SK-N-SH (cell line): Measurements from ENCODE around the gene PBLD. TPM values are rescaled to one million over a fixed set of nuclear protein-coding genes. Genes with fewer than 3 reads are reported as not detected.

Experiments used
- CTCF ChIA-PET: fragments of 300-600, 350-600 bp; formaldehyde crosslinking; extraction: SDS; loops from one replicate; lab custom pipeline; 2021; lab: Yijun Ruan, JAX
- POLR2A ChIA-PET: fragments of 350-600 bp; sonication (Branson Sonifier 250); formaldehyde crosslinking; extraction: SDS; loops from one replicate; lab custom pipeline; 2020; ENCODE audit warnings: antibody characterized with exemption, inconsistent platforms; lab: Yijun Ruan, JAX
- DNase-seq: peaks from one replicate; pipeline ENCODE4 v3.0.0; 2012
- H2AFZ ChIP-seq: fragments of 200-600 bp; sonication (generic); 2 replicates; pipeline ENCODE4 v1.8.1; 2016; ENCODE audit warnings: antibody characterized with exemption, mild to moderate bottlenecking, low read depth
- H3F3A ChIP-seq: fragments of 200-600 bp; sonication (generic); replicated peaks from 2 replicates; pipeline ENCODE3; 2016; ENCODE audit warnings: antibody characterized with exemption, mild to moderate bottlenecking; ENCODE audit not compliant: insufficient read depth
- H3K27ac ChIP-seq, 2 experiments: fragments of 200-500 bp in 1 of 2; fragments of 200-600 bp in 1 of 2; sonication (Bioruptor generic) in 1 of 2; sonication (generic), shearing (Covaris generic) in 1 of 2; 2 replicates each; pipeline versions ENCODE4 v1.5.1 to v1.6.1; 2014 to 2016; ENCODE audit warnings: low read depth in 2 of 2, inconsistent platforms in 1 of 2, low read length in 1 of 2, mild to moderate bottlenecking in 1 of 2, mixed read lengths in 1 of 2
- H3K27me3 ChIP-seq: fragments of 200-600 bp; sonication (generic), shearing (Covaris generic); 2 replicates; pipeline ENCODE4 v1.6.1; 2016; ENCODE audit warnings: mixed run types; ENCODE audit not compliant: insufficient read depth
- H3K36me3 ChIP-seq, 2 experiments: fragments of 200-500 bp in 1 of 2; fragments of 200-600 bp in 1 of 2; sonication (Bioruptor generic) in 1 of 2; sonication (generic) in 1 of 2; replicated peaks in 1 of 2; 2 replicates each; pipeline versions ENCODE3 to v1.5.1; 2014 to 2016; ENCODE audit warnings: low read length in 1 of 2, mild to moderate bottlenecking in 1 of 2; ENCODE audit not compliant: insufficient read depth in 2 of 2, control insufficient read depth in 1 of 2
- H3K4me1 ChIP-seq, 2 experiments: fragments of 200-500 bp in 1 of 2; fragments of 200-600 bp in 1 of 2; sonication (Bioruptor generic) in 1 of 2; sonication (generic), shearing (Covaris generic) in 1 of 2; 2 replicates each; pipeline versions ENCODE4 v1.5.1 to v1.6.1; 2014 to 2016; ENCODE audit warnings: low read depth in 1 of 2, low read length in 1 of 2, mixed run types in 1 of 2; ENCODE audit not compliant: insufficient read depth in 2 of 2, control insufficient read depth in 1 of 2
- H3K4me2 ChIP-seq: fragments of 200-600 bp; sonication (generic), shearing (Covaris generic); 2 replicates; pipeline ENCODE4 v1.6.1; 2017; ENCODE audit warnings: mixed run types
- H3K4me3 ChIP-seq, 2 experiments: fragments of 200-500 bp in 1 of 2; fragments of 200-600 bp in 1 of 2; sonication (Bioruptor generic) in 1 of 2; sonication (generic), shearing (Covaris generic) in 1 of 2; 2 replicates each; pipeline versions ENCODE4 v1.5.1 to v1.8.1; 2014 to 2016; ENCODE audit warnings: low read depth in 2 of 2, inconsistent platforms in 1 of 2, low read length in 1 of 2, mild to moderate bottlenecking in 1 of 2, mixed read lengths in 1 of 2, moderate library complexity in 1 of 2
- H3K79me2 ChIP-seq: fragments of 200-600 bp; sonication (generic); 2 replicates; pipeline ENCODE4 v1.8.1; 2017; ENCODE audit warnings: mild to moderate bottlenecking; ENCODE audit not compliant: insufficient read depth
- H3K9ac ChIP-seq: fragments of 200-600 bp; sonication (generic); 2 replicates; pipeline ENCODE4 v1.6.1; 2017; ENCODE audit warnings: mixed run types
- H3K9me2 ChIP-seq: fragments of 200-600 bp; sonication (generic); 2 replicates; pipeline ENCODE4 v1.6.1; 2017; ENCODE audit warnings: mixed run types
- H3K9me3 ChIP-seq: fragments of 200-600 bp; sonication (generic); 2 replicates; pipeline ENCODE4 v1.6.1; 2017; ENCODE audit warnings: mixed run types, mild to moderate bottlenecking, moderate library complexity
- H4K20me1 ChIP-seq: fragments of 200-600 bp; sonication (generic); 2 replicates; pipeline ENCODE4 v1.6.1; 2017; ENCODE audit warnings: mild to moderate bottlenecking, mixed run types; ENCODE audit not compliant: insufficient read depth
- ELF1 ChIP-seq: IDR thresholded peaks from 2 replicates; pipeline ENCODE4 v1.4.0; 2012
- EP300 ChIP-seq, 2 experiments: IDR thresholded peaks; 2 replicates each; pipeline versions ENCODE4 v1.4.0 to v1.6.1; 2012; ENCODE audit warnings: borderline replicate concordance in 1 of 2, low read depth in 1 of 2, low read length in 1 of 2
- FOSL2 ChIP-seq: IDR thresholded peaks from 2 replicates; pipeline ENCODE4 v1.4.0; 2012; ENCODE audit warnings: low read depth, mild to moderate bottlenecking, moderate library complexity, borderline replicate concordance
- FOXJ3 ChIP-seq: sonication (generic); formaldehyde crosslinking; IDR thresholded peaks from 2 replicates; pipeline ENCODE4 v1.5.1; 2020; ENCODE audit warnings: mild to moderate bottlenecking, missing genetic modification reagents
- FOXM1 ChIP-seq: IDR thresholded peaks from 2 replicates; pipeline ENCODE4 v1.4.0; 2012; ENCODE audit warnings: low read depth, mild to moderate bottlenecking
- MAX ChIP-seq: IDR thresholded peaks from 2 replicates; pipeline ENCODE4 v1.4.0; 2012; ENCODE audit warnings: low read depth
- RCOR1 ChIP-seq: fragments of 150-350 bp; IDR thresholded peaks from 2 replicates; pipeline ENCODE4 v1.6.1; 2017; ENCODE audit warnings: antibody characterized with exemption, low read length
- RFX5 ChIP-seq: IDR thresholded peaks from 2 replicates; pipeline ENCODE4 v1.6.1; 2012; ENCODE audit warnings: mild to moderate bottlenecking, improper control_type of control experiment, low read length
- RXRA ChIP-seq: IDR thresholded peaks from 2 replicates; pipeline ENCODE4 v1.4.0; 2012; ENCODE audit warnings: low read depth, mild to moderate bottlenecking, borderline replicate concordance
- SMC3 ChIP-seq: IDR thresholded peaks from 2 replicates; pipeline ENCODE4 v1.6.1; 2012; ENCODE audit warnings: low read depth, low read length, improper control_type of control experiment
- TEAD4 ChIP-seq: IDR thresholded peaks from 2 replicates; pipeline ENCODE4 v1.4.0; 2012; ENCODE audit warnings: mild to moderate bottlenecking, borderline replicate concordance; ENCODE audit not compliant: insufficient read depth
- YY1 ChIP-seq: IDR thresholded peaks from 2 replicates; pipeline ENCODE4 v1.4.0; 2012; ENCODE audit warnings: low read depth, mild to moderate bottlenecking
- WGBS: methylation state at CpG from one replicate; pipeline ENCODE4 v1.1.6; 2017; ENCODE audit warnings: low lambda C conversion rate; 5-methylcytosine and 5-hydroxymethylcytosine counted together
- polyA plus RNA-seq, 3 experiments: library from polyadenylated mRNA; depleted of rRNA; stranded (reverse); fragments of >200 nt; gene quantifications; 2 replicates each; pipeline ENCODE4 v1.2.3, GENCODE V29; 2012
- TF ChIP-seq, protein P1 (sequence below): fragments of 200-600 bp; sonication (generic); IDR thresholded peaks from 2 replicates; pipeline ENCODE4 v1.6.1; 2017; ENCODE audit warnings: antibody characterized with exemption, mild to moderate bottlenecking, moderate library complexity
- TF ChIP-seq, protein P2 (sequence below): fragments of 150-350 bp; IDR thresholded peaks from 2 replicates; pipeline ENCODE4 v1.6.1; 2016; ENCODE audit warnings: mild to moderate bottlenecking, low read depth, low read length
- TF ChIP-seq, protein P3 (sequence below): fragments of 150-350 bp; IDR thresholded peaks from 2 replicates; pipeline ENCODE4 v1.6.1; 2017; ENCODE audit warnings: antibody characterized with exemption, low read length, low read depth, borderline replicate concordance
- TF ChIP-seq, protein P4 (sequence below): IDR thresholded peaks from 2 replicates; pipeline ENCODE4; 2012

The PBLD gene
- polyA plus RNA-seq, 1 of the 3 experiments (the other 2 are of a cell fraction) = 0.94 TPM

DNA sequence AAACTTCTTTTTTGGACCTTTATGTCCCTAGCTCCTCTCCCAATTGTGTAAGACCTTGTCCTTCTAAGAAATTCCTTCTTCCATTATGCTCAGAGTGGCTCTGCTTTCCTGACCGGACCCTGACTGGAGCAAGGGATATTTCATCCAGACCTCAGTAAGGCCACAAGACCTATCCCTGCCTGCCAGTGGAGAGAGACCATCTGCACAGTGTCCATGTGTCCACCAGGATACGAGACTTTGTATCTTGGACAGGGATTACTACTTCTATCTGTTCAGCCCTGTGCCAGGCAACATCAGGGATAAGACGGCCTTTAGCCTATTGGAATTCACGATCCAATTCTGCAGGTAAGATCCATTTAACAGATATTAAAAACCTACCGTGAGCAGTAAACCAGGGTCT lies 93.7 kb downstream of the PBLD start:
- CTCF ChIA-PET = interaction anchor here (1.3 kb wide), 1 partner anchor 10 kb away, joined by 3 read pairs; no protein-coding TSS in a partner anchor

GRCh38 chr10:68238371-68238770 lies 94.4 kb downstream of the PBLD start:
- no peaks in the 10 kb centered on the region for H3K79me2 ChIP-seq
- POLR2A ChIA-PET = no interaction called here
- H3K9ac ChIP-seq = no peak overlapping the region
- CTCF ChIA-PET = no interaction called here
- no peaks in the 10 kb centered on the region for H3F3A ChIP-seq
- H2AFZ ChIP-seq = no peak overlapping the region
- H3K4me1 ChIP-seq = no peaks in the 10 kb centered on the region; a peak in 1 of 4 replicates
- H3K9me3 ChIP-seq = no peaks in the 10 kb centered on the region
- H3K27ac ChIP-seq = no peak overlapping the region
- H3K4me3 ChIP-seq = no peak overlapping the region
- WGBS = 61% methylated on average over 5 of the region's 6 CpGs
- TF ChIP-seq SMC3 = no peak
- TF ChIP-seq, protein P1, sequence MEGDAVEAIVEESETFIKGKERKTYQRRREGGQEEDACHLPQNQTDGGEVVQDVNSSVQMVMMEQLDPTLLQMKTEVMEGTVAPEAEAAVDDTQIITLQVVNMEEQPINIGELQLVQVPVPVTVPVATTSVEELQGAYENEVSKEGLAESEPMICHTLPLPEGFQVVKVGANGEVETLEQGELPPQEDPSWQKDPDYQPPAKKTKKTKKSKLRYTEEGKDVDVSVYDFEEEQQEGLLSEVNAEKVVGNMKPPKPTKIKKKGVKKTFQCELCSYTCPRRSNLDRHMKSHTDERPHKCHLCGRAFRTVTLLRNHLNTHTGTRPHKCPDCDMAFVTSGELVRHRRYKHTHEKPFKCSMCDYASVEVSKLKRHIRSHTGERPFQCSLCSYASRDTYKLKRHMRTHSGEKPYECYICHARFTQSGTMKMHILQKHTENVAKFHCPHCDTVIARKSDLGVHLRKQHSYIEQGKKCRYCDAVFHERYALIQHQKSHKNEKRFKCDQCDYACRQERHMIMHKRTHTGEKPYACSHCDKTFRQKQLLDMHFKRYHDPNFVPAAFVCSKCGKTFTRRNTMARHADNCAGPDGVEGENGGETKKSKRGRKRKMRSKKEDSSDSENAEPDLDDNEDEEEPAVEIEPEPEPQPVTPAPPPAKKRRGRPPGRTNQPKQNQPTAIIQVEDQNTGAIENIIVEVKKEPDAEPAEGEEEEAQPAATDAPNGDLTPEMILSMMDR = no peak
- TF ChIP-seq, protein P2, sequence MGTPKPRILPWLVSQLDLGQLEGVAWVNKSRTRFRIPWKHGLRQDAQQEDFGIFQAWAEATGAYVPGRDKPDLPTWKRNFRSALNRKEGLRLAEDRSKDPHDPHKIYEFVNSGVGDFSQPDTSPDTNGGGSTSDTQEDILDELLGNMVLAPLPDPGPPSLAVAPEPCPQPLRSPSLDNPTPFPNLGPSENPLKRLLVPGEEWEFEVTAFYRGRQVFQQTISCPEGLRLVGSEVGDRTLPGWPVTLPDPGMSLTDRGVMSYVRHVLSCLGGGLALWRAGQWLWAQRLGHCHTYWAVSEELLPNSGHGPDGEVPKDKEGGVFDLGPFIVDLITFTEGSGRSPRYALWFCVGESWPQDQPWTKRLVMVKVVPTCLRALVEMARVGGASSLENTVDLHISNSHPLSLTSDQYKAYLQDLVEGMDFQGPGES = no peak
- TF ChIP-seq, protein P3, sequence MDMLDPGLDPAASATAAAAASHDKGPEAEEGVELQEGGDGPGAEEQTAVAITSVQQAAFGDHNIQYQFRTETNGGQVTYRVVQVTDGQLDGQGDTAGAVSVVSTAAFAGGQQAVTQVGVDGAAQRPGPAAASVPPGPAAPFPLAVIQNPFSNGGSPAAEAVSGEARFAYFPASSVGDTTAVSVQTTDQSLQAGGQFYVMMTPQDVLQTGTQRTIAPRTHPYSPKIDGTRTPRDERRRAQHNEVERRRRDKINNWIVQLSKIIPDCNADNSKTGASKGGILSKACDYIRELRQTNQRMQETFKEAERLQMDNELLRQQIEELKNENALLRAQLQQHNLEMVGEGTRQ = no peak
- TF ChIP-seq FOSL2 = no peak
- TF ChIP-seq, protein P4, sequence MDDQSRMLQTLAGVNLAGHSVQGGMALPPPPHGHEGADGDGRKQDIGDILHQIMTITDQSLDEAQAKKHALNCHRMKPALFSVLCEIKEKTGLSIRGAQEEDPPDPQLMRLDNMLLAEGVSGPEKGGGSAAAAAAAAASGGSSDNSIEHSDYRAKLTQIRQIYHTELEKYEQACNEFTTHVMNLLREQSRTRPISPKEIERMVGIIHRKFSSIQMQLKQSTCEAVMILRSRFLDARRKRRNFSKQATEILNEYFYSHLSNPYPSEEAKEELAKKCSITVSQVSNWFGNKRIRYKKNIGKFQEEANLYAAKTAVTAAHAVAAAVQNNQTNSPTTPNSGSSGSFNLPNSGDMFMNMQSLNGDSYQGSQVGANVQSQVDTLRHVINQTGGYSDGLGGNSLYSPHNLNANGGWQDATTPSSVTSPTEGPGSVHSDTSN = no peak
- TF ChIP-seq YY1 = no peak
- H3K36me3 ChIP-seq = no peaks in the 10 kb centered on the region
- no peaks in the 10 kb centered on the region for H4K20me1 ChIP-seq
- no peak overlapping the region for H3K4me2 ChIP-seq
- H3K9me2 ChIP-seq = no peaks in the 10 kb centered on the region
- no peaks in the 10 kb centered on the region for H3K27me3 ChIP-seq
- no peak for DNase-seq

More for the DNA sequence above, 93.7 kb downstream of the PBLD start:
- TF ChIP-seq TEAD4 = no peak
- TF ChIP-seq, protein P2 = no peak
- TF ChIP-seq MAX = no peak
- TF ChIP-seq RFX5 = no peak
- no peak for TF ChIP-seq RXRA
- TF ChIP-seq, protein P3 = no peak
- no peak for TF ChIP-seq FOXM1
- no peak for TF ChIP-seq FOXJ3
- TF ChIP-seq ELF1 = no peak
- TF ChIP-seq, protein P1 = no peak
- TF ChIP-seq EP300 (IDR thresholded peaks at IDR 0.05; ENCODE audit: borderline replicate concordance in 1 of 2, low read depth in 1 of 2, low read length in 1 of 2) = no peak
- TF ChIP-seq RCOR1 = no peak
- TF ChIP-seq, all 33 proteins: peak for 0
- Histone ChIP-seq H3K9ac (no peak overlapping the region), H3K36me3 (no peaks in the 10 kb centered on the region), H3K9me2 (no peaks in the 10 kb centered on the region), H3F3A (no peaks in the 10 kb centered on the region), H3K79me2 (no peaks in the 10 kb centered on the region), H3K4me1 (no peaks in the 10 kb centered on the region; a peak in 1 of 4 replicates), H3K27me3 (no peaks in the 10 kb centered on the region), H3K9me3 (no peaks in the 10 kb centered on the region), H3K4me3 (no peak overlapping the region), H2AFZ (no peak overlapping the region), H4K20me1 (no peaks in the 10 kb centered on the region), H3K27ac (no peak overlapping the region), H3K4me2 (no peak overlapping the region)
- POLR2A ChIA-PET = no interaction called here
- no peak for DNase-seq
- 87% methylated on average over 5 of the region's 5 CpGs for WGBS
